Measurements from ENCODE around the gene SDK1.

The SDK1 gene

DNA sequence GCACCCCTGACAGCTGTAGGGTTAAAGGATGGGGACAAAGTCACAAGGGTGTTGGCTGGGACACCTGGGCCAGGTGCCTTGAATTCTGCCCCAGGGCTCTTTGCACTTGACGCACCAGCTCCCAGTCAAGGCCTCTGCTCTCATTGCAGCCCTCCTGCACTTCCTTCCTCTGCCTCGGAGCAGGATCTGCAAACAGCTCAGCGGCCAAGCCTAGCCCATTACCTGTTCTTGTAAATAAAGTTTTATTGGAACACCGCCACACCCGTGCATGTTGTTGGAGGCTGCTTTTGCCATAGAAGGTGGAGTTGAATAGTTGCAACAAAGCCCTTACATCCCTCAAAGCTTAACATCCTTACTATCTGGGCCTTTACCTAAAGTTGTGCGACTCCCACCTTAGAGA is 897.2 kb downstream of the SDK1 start:
- Histone ChIP-seq H4K8ac (ENCODE audit: low read length) (no peak overlapping the region), H2BK12ac (ENCODE audit: low read length in 2 of 2) (no peak overlapping the region), H2AK5ac (ENCODE audit: low read length, severe bottlenecking) (no peak overlapping the region), H2BK15ac (ENCODE audit: low read depth, poor library complexity, severe bottlenecking) (no peak overlapping the region), H3K14ac (ENCODE audit: low read length in 2 of 2) (no peak overlapping the region), H3K79me1 (replicated peaks; ENCODE audit: low read length, poor library complexity, severe bottlenecking) (no peaks in the 10 kb centered on the region), H4K91ac (ENCODE audit: low read length) (no peak overlapping the region), H3K23ac (ENCODE audit: low read length in 2 of 2) (no peak overlapping the region), H3K9ac (ENCODE audit: low read length) (no peak overlapping the region), H3K4ac (ENCODE audit: low read depth in 1 of 2, low read length in 2 of 2) (no peak overlapping the region), H3K27ac (ENCODE audit: low read length, poor library complexity, severe bottlenecking) (no peak overlapping the region), H3K4me3 (ENCODE audit: insufficient read depth in 1 of 2, low read depth in 1 of 2, low read length in 2 of 2) (no peak overlapping the region), H3K4me1 (ENCODE audit: control insufficient read depth, insufficient read depth, low read depth, low read length) (no peaks in the 10 kb centered on the region), H3K9me3 (ENCODE audit: control insufficient read depth, low read length) (no peaks in the 10 kb centered on the region), H2BK5ac (ENCODE audit: low read depth, low read length, poor library complexity, severe bottlenecking) (no peak overlapping the region), H3K4me2 (ENCODE audit: low read length, poor library complexity, severe bottlenecking) (no peak overlapping the region), H2AFZ (ENCODE audit: low read depth, low read length) (no peak overlapping the region), H3K27me3 (ENCODE audit: control insufficient read depth in 1 of 2, insufficient read depth in 1 of 2, low read length in 2 of 2) (no peaks in the 10 kb centered on the region), H2BK120ac (ENCODE audit: low read depth, low read length) (no peak overlapping the region), H3K36me3 (ENCODE audit: control insufficient read depth in 1 of 2, insufficient read depth in 2 of 2, low read depth in 1 of 2, low read length in 2 of 2) (no peaks in the 10 kb centered on the region), H3K18ac (ENCODE audit: low read depth in 1 of 2, low read length in 2 of 2) (no peak overlapping the region)
- DNase-seq = no peak
- WGBS = over 99% methylated on average over 6 of the region's 6 CpGs

DNA sequence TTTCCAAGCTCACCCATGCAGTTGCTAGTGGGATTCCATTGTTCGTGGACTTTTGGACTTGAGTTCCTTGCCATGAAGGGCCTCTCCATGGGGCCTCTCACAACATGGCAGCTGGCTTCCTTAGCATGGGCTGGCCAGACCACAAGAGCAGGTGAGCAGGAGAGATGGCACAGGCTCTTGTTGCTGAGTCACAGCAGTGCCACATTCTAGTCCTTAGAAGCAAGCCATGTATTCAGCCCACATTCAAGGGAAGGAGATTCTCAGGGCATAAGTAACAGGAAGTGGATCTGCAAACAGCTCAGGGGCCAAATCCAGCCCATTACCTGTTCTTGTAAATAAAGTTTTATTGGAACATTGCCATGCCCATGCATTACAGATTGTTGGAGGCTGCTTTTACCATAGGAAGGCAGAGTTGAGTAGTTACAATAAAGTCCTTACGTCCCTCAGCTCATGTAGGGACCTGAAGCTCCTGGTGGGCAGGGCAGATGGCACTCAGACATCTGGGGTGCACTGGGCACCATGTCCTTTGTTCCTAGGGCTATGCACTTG is 899.6 kb downstream of the SDK1 start:
- H3K18ac ChIP-seq (ENCODE audit: low read depth in 1 of 2, low read length in 2 of 2) = no peak overlapping the region
- H2BK15ac ChIP-seq (ENCODE audit: low read depth, poor library complexity, severe bottlenecking) = no peak overlapping the region
- H3K79me1 ChIP-seq (replicated peaks; ENCODE audit: low read length, poor library complexity, severe bottlenecking) = no peaks in the 10 kb centered on the region
- H2BK120ac ChIP-seq (ENCODE audit: low read depth, low read length) = no peak overlapping the region
- no peak overlapping the region for H3K23ac ChIP-seq (ENCODE audit: low read length in 2 of 2)
- 68% methylated on average over 2 of the region's 2 CpGs for WGBS
- H3K4me2 ChIP-seq (ENCODE audit: low read length, poor library complexity, severe bottlenecking) = no peak overlapping the region
- no peak for DNase-seq
- no peak overlapping the region for H3K27ac ChIP-seq (ENCODE audit: low read length, poor library complexity, severe bottlenecking)
- no peaks in the 10 kb centered on the region for H3K9me3 ChIP-seq (ENCODE audit: control insufficient read depth, low read length)
- H3K27me3 ChIP-seq (ENCODE audit: control insufficient read depth in 1 of 2, insufficient read depth in 1 of 2, low read length in 2 of 2) = no peaks in the 10 kb centered on the region
- no peak overlapping the region for H2AFZ ChIP-seq (ENCODE audit: low read depth, low read length)
- no peak overlapping the region for H2AK5ac ChIP-seq (ENCODE audit: low read length, severe bottlenecking)
- H2BK5ac ChIP-seq (ENCODE audit: low read depth, low read length, poor library complexity, severe bottlenecking) = no peak overlapping the region
- H3K4ac ChIP-seq (ENCODE audit: low read depth in 1 of 2, low read length in 2 of 2) = no peak overlapping the region
- no peak overlapping the region for H3K4me3 ChIP-seq (ENCODE audit: insufficient read depth in 1 of 2, low read depth in 1 of 2, low read length in 2 of 2)
- no peaks in the 10 kb centered on the region for H3K4me1 ChIP-seq (ENCODE audit: control insufficient read depth, insufficient read depth, low read depth, low read length)
- no peak overlapping the region for H4K8ac ChIP-seq (ENCODE audit: low read length)
- no peak overlapping the region for H4K91ac ChIP-seq (ENCODE audit: low read length)
- peaks cover 0 to 3% of the 10 kb centered on the region in 2 experiments for H3K36me3 ChIP-seq (ENCODE audit: control insufficient read depth in 1 of 2, insufficient read depth in 2 of 2, low read depth in 1 of 2, low read length in 2 of 2)
- H3K14ac ChIP-seq (ENCODE audit: low read length in 2 of 2) = no peak overlapping the region
- no peak overlapping the region for H3K9ac ChIP-seq (ENCODE audit: low read length)
- no peak overlapping the region for H2BK12ac ChIP-seq (ENCODE audit: low read length in 2 of 2)

DNA sequence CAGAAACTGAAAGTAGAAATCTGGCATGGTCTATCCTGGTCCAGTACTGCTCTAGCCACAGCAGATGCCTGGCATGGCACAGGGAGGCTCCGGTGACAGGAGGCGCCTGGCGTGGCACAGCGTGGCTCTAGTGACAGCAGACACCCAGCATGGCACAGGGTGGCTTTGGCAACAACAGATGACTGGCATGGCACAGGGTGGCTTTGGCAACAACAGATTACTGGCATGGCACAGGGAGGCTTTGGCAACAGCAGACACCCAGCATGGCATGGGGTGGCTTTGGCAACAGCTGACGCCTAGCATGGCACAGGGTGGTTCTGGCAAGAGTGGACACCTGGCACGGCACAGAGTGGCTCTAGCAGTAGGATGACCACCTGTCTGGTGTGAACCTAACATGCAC is 900.5 kb downstream of the SDK1 start:
- no peak overlapping the region for H3K9ac ChIP-seq (ENCODE audit: low read length)
- no peak overlapping the region for H3K27ac ChIP-seq (ENCODE audit: low read length, poor library complexity, severe bottlenecking)
- no peak overlapping the region for H3K4me3 ChIP-seq (ENCODE audit: insufficient read depth in 1 of 2, low read depth in 1 of 2, low read length in 2 of 2)
- peaks cover 0 to 3% of the 10 kb centered on the region in 2 experiments for H3K36me3 ChIP-seq (ENCODE audit: control insufficient read depth in 1 of 2, insufficient read depth in 2 of 2, low read depth in 1 of 2, low read length in 2 of 2)
- H3K27me3 ChIP-seq (ENCODE audit: control insufficient read depth in 1 of 2, insufficient read depth in 1 of 2, low read length in 2 of 2) = no peaks in the 10 kb centered on the region
- H3K9me3 ChIP-seq (ENCODE audit: control insufficient read depth, low read length) = no peaks in the 10 kb centered on the region
- H3K79me1 ChIP-seq (replicated peaks; ENCODE audit: low read length, poor library complexity, severe bottlenecking) = no peaks in the 10 kb centered on the region
- H2AFZ ChIP-seq (ENCODE audit: low read depth, low read length) = no peak overlapping the region
- WGBS = 87% methylated on average over 6 of the region's 6 CpGs
- no peak overlapping the region for H2BK12ac ChIP-seq (ENCODE audit: low read length in 2 of 2)
- no peak for DNase-seq
- H2BK15ac ChIP-seq (ENCODE audit: low read depth, poor library complexity, severe bottlenecking) = no peak overlapping the region
- H3K4me1 ChIP-seq (ENCODE audit: control insufficient read depth, insufficient read depth, low read depth, low read length) = no peaks in the 10 kb centered on the region
- H3K4ac ChIP-seq (ENCODE audit: low read depth in 1 of 2, low read length in 2 of 2) = no peak overlapping the region
- H2BK120ac ChIP-seq (ENCODE audit: low read depth, low read length) = no peak overlapping the region
- H2BK5ac ChIP-seq (ENCODE audit: low read depth, low read length, poor library complexity, severe bottlenecking) = no peak overlapping the region
- H3K4me2 ChIP-seq (ENCODE audit: low read length, poor library complexity, severe bottlenecking) = no peak overlapping the region
- no peak overlapping the region for H3K18ac ChIP-seq (ENCODE audit: low read depth in 1 of 2, low read length in 2 of 2)
- no peak overlapping the region for H3K14ac ChIP-seq (ENCODE audit: low read length in 2 of 2)
- H4K91ac ChIP-seq (ENCODE audit: low read length) = no peak overlapping the region
- H3K23ac ChIP-seq (ENCODE audit: low read length in 2 of 2) = no peak overlapping the region
- no peak overlapping the region for H2AK5ac ChIP-seq (ENCODE audit: low read length, severe bottlenecking)
- H4K8ac ChIP-seq (ENCODE audit: low read length) = no peak overlapping the region

DNA sequence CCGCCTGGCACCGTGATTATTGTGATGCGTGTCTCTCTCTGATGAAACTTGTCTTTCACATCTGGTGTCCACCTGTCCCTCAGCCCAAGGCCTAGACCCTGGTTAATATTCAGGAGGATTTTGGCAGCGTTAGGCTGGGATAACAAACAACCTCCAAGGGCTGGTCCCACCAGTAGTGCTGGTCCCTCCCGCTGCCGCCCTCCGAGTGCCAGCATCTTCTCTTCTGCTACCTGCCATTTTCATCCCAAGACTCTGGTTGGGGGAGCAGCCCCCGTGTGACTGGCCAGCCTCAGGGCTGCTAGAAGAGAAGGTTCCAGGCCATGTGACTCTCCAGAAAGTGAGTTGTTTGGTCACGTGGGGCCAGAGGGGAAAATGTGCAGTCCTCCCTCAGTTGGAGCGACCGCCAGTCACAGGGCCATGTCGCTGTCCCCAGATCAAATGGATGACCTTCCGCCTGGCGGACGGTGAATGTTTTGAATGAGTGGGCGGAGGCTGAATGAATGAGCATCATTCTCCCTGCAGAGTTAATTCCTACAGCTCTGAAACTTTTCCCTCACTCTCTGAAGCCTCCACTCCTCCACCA is 901.2 kb downstream of the SDK1 start:
- Histone ChIP-seq H2BK5ac (ENCODE audit: low read depth, low read length, poor library complexity, severe bottlenecking) (no peak overlapping the region), H3K79me1 (replicated peaks; ENCODE audit: low read length, poor library complexity, severe bottlenecking) (no peaks in the 10 kb centered on the region), H2AK5ac (ENCODE audit: low read length, severe bottlenecking) (no peak overlapping the region), H3K9ac (ENCODE audit: low read length) (no peak overlapping the region), H3K27ac (ENCODE audit: low read length, poor library complexity, severe bottlenecking) (no peak overlapping the region), H3K4me2 (ENCODE audit: low read length, poor library complexity, severe bottlenecking) (no peak overlapping the region), H4K8ac (ENCODE audit: low read length) (no peak overlapping the region), H3K27me3 (ENCODE audit: control insufficient read depth in 1 of 2, insufficient read depth in 1 of 2, low read length in 2 of 2) (no peaks in the 10 kb centered on the region), H4K91ac (ENCODE audit: low read length) (no peak overlapping the region), H2AFZ (ENCODE audit: low read depth, low read length) (no peak overlapping the region), H2BK120ac (ENCODE audit: low read depth, low read length) (no peak overlapping the region), H3K36me3 (ENCODE audit: control insufficient read depth in 1 of 2, insufficient read depth in 2 of 2, low read depth in 1 of 2, low read length in 2 of 2) (peaks cover 0 to 3% of the 10 kb centered on the region in 2 experiments), H3K4me1 (ENCODE audit: control insufficient read depth, insufficient read depth, low read depth, low read length) (no peaks in the 10 kb centered on the region), H3K14ac (ENCODE audit: low read length in 2 of 2) (no peak overlapping the region), H3K9me3 (ENCODE audit: control insufficient read depth, low read length) (no peaks in the 10 kb centered on the region), H2BK12ac (ENCODE audit: low read length in 2 of 2) (no peak overlapping the region), H3K4ac (ENCODE audit: low read depth in 1 of 2, low read length in 2 of 2) (no peak overlapping the region), H2BK15ac (ENCODE audit: low read depth, poor library complexity, severe bottlenecking) (no peak overlapping the region), H3K18ac (ENCODE audit: low read depth in 1 of 2, low read length in 2 of 2) (no peak overlapping the region), H3K4me3 (ENCODE audit: insufficient read depth in 1 of 2, low read depth in 1 of 2, low read length in 2 of 2) (no peak overlapping the region), H3K23ac (ENCODE audit: low read length in 2 of 2) (no peak overlapping the region)
- 91% methylated on average over 16 of the region's 16 CpGs for WGBS
- DNase-seq = no peak

All from mesenchymal stem cell (in vitro differentiated cells and primary cell).